ENCODE measurements around the gene ANKLE1. TPM values are rescaled to one million over a fixed set of nuclear protein-coding genes. Genes with fewer than 3 reads are reported as not detected.

ANKLE1 gene
- total and polyA plus RNA-seq, 4 experiments from 2014 or later, result 0.41 to 5.1 (median 1.8) TPM

DNA sequence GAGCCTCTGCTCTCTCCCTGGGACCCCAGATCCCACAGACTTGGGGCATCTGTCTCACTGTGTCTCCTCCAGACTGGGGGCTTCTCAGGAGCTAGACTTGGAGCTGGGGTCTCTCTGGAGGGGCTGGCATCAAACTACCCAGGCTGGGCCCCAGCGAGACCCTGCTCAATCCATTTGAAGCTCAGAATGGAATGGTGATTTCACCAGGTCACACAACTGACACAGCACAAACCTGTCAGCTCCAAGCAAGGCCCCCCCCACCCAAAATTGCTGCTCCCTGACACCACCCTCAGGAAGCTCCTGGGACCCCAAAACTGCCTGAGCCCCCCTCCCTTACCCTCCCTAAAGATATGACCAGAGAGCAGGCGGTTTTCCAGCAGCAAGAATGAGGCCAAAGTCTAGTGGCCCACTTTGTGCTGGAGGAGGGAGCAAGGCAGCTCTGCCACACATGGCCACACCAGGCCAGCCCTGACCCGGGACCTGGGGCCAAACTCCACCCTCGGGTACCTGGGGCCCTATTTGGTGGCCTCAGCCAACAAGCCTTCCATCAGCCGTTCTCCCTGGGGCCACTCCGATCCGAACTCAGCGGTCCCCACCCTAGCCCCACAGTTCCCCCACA is 38.4 kb upstream of the ANKLE1 start:
- no peaks in the 10 kb centered on the region for H3K27me3 Mint-ChIP-seq
- DNase-seq, result no peak
- ChIA-PET CTCF (ENCODE audit: partially characterized antibody) (no interaction called here), POLR2A (ENCODE audit: partially characterized antibody) (interaction anchor here (0.6 to 1.9 kb wide), 4 partner anchors 9 to 28 kb away, joined by 3 to 9 read pairs (median 4); partner anchors contain the start of genes BABAM1, OCEL1 and USE1)
- intact Hi-C loops (cut with micrococcal nuclease), result no loop called here
- Histone ChIP-seq H3K27ac (ENCODE audit: low read depth, low read length) (no peak overlapping the region), H3K36me3 (ENCODE audit: insufficient read depth, low read length) (no peaks in the 10 kb centered on the region), H3K27me3 (ENCODE audit: insufficient read depth, low read length) (no peaks in the 10 kb centered on the region), H3K4me1 (ENCODE audit: insufficient read depth, low read length) (peaks cover 11% of the 10 kb centered on the region), H3K4me3 (ENCODE audit: low read length in 2 of 2) (no peak overlapping the region), H3K9me3 (ENCODE audit: control insufficient read depth in 1 of 2, low read length in 2 of 2) (no peaks in the 10 kb centered on the region)
- peak overlapping the region in 4 of 8 donors; percentile 32 to 58 (median 50) for H3K4me3 Mint-ChIP-seq
- peaks cover 0 to 2% (median 0%) of the 10 kb centered on the region in 8 donors for H3K9me3 Mint-ChIP-seq
- H3K36me3 Mint-ChIP-seq, result no peaks in the 10 kb centered on the region
- peaks cover 0 to 4% (median 3%) of the 10 kb centered on the region in 4 donors for H3K4me1 Mint-ChIP-seq
- peak overlapping the region in 4 of 7 donors; percentile 18 to 63 (median 38) for H3K27ac Mint-ChIP-seq

DNA sequence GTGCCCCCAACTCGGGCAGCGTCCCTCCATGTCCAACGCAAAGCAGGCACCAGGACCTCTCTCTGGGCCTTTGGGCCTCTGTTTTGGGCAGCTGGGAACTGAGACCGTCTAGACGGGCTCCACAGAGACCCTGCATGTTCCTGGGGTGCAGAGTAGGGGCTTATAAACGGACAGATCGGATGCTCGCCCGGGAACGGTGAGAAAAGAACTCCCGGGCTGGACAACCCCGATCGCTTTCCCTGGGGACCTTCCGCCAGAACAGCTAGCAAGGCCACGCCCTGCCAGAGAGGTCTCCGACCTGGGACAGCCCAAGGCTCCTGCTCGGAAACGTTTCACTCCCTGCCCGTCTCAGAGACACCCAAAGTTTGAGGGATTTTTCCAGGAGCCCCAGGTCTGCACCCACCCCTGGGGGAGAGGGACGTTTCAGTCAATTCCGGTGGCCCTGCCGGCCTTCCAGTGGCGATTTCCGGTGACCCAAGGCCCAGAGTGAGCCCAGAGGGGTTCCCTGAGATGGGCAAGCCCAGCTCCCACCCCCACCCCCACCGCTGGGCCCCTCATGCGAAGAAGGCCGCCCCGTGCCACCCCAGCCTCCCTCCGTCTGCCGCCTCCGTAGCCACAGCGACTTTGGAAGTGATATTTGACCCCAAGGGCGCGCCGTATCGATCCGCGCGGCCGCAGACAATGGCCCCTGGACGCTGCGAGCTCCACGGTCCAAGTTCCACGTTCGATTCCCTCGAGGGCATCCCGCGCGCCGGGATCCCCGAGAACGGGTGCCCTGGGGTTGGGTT is 37.7 kb upstream of the ANKLE1 start:
- Mint-ChIP-seq H3K27me3 (no peaks in the 10 kb centered on the region), H3K4me3 (peak overlapping the region; percentile 41 to 67 (median 55)), H3K27ac (peak overlapping the region in 2 of 7 donors; percentile 29 to 63), H3K9me3 (peaks cover 0 to 2% (median 0%) of the 10 kb centered on the region in 8 donors), H3K36me3 (no peaks in the 10 kb centered on the region), H3K4me1 (peaks cover 0 to 4% (median 3%) of the 10 kb centered on the region in 4 donors)
- no peaks in the 10 kb centered on the region for H3K27me3 ChIP-seq (ENCODE audit: insufficient read depth, low read length)
- H3K4me3 ChIP-seq (ENCODE audit: low read length in 2 of 2), result no peak overlapping the region
- ChIA-PET CTCF (ENCODE audit: partially characterized antibody) (no interaction called here), POLR2A (ENCODE audit: partially characterized antibody) (interaction anchor here (1.4 to 3.3 kb wide), 5 partner anchors 9 to 29 kb away, joined by 4 to 19 read pairs (median 5); partner anchors contain the start of genes BABAM1, OCEL1 and USE1)
- peaks cover 11% of the 10 kb centered on the region for H3K4me1 ChIP-seq (ENCODE audit: insufficient read depth, low read length)
- H3K36me3 ChIP-seq (ENCODE audit: insufficient read depth, low read length), result no peaks in the 10 kb centered on the region
- DNase-seq, result no peak
- no peak overlapping the region for H3K27ac ChIP-seq (ENCODE audit: low read depth, low read length)
- intact Hi-C loops (cut with micrococcal nuclease), result no loop called here
- no peaks in the 10 kb centered on the region for H3K9me3 ChIP-seq (ENCODE audit: control insufficient read depth in 1 of 2, low read length in 2 of 2)

DNA sequence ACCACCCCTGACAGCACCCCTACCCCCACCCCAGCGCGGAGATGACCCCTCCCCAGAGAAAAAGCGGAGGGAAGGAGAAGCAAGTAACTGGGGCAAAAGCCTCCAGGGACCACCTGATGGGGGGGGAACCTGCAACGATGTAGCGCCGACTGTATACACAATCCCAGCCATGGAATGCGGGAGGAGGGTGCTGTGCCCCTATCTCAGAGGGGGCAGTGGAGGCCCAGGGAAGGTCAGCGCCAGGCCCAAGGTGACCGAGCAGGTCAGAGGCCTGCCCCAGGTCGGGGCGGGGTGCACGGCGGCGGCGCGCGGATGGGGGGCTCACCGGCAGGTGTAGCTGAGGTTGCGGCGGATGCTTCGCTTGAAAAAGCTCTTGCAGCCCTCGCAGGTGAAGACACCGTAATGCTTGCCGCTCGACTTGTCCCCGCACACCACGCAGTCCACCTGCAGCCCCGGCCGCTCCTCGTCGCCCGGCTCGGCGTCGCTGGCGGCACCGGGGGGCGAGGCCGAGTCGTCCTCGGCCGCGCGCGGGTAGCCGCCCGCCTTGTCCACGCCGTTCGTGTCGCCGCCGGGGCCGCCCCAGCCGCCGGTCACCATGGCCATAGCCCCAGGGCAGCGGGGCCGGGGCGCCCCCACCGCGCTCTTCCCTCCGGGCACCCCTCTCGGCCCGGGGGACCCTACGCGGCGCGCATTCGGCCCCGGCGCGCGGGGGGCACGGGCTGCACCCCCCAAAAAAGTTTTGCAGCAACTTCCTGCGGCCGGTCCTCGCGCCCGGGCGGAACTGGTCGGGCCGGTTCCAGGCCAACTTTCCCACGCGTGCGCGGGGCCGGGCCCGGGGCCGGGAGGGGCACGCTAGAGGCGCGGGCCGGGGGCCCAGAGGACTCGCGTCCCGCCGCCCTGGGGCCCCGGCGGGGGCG is 36.8 kb upstream of the ANKLE1 start:
- POLR2A ChIA-PET (ENCODE audit: partially characterized antibody), result interaction anchor here (1.4 to 3.3 kb wide), 4 partner anchors 10 to 29 kb away, joined by 4 to 19 read pairs (median 4); partner anchors contain the start of genes BABAM1, OCEL1 and USE1
- Mint-ChIP-seq H3K4me3 (peak overlapping the region; percentile 25 to 67 (median 54)), H3K36me3 (no peaks in the 10 kb centered on the region), H3K9me3 (peaks cover 0 to 2% (median 0%) of the 10 kb centered on the region in 8 donors), H3K27ac (no peak overlapping the region), H3K4me1 (peaks cover 0 to 4% (median 3%) of the 10 kb centered on the region in 4 donors), H3K27me3 (no peaks in the 10 kb centered on the region)
- Histone ChIP-seq H3K9me3 (ENCODE audit: control insufficient read depth in 1 of 2, low read length in 2 of 2) (no peaks in the 10 kb centered on the region), H3K4me3 (ENCODE audit: low read length in 2 of 2) (no peak overlapping the region), H3K4me1 (ENCODE audit: insufficient read depth, low read length) (peaks cover 11% of the 10 kb centered on the region), H3K27me3 (ENCODE audit: insufficient read depth, low read length) (no peaks in the 10 kb centered on the region), H3K27ac (ENCODE audit: low read depth, low read length) (no peak overlapping the region), H3K36me3 (ENCODE audit: insufficient read depth, low read length) (no peaks in the 10 kb centered on the region)
- DNase-seq, result peak in 1 of 5 donors; percentile 19
- intact Hi-C loops (cut with micrococcal nuclease), result no loop called here
- CTCF ChIA-PET (ENCODE audit: partially characterized antibody), result no interaction called here

DNA sequence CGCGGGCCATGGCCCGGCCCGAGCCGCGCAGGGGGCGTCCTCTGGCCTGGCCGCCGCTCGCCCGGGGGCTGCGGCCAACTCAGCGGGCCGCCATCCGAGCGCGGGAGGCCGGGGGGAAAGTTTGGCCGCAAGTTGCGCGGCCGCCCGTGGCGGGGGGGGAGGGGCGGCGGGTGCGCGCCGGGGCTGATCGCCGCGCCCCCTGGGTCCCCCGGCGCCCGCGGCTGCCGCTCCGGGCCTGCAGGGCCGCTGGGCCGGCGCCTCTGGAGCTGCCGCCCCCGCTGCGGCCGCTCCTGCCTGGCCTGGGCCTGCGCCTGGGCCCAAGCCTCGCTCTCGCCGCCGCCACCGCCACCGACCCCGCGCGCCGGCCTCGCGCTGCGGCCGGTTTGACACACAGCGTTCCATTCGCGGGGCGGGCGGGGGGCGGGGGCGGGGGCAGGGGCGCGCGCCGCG is 36.1 kb upstream of the ANKLE1 start, which contains the start of gene NR2F6:
Gene NR2F6, minus strand, starts transcription at position 385 of the 450 bp plus-strand sequence. CDS start 699 bp downstream, outside the sequence.
- H3K27me3 Mint-ChIP-seq, result no peaks in the 10 kb centered on the region
- peaks cover 0 to 4% (median 3%) of the 10 kb centered on the region in 4 donors for H3K4me1 Mint-ChIP-seq
- H3K36me3 ChIP-seq (ENCODE audit: insufficient read depth, low read length), result no peaks in the 10 kb centered on the region
- ChIA-PET POLR2A (ENCODE audit: partially characterized antibody) (interaction anchor here (1.4 to 3.3 kb wide), 3 partner anchors 11 to 22 kb away, joined by 4 to 19 read pairs (median 4); partner anchors contain the start of genes BABAM1 and OCEL1), CTCF (ENCODE audit: partially characterized antibody) (no interaction called here)
- peak within 1 kb of the TSS in 5 of 7 donors; percentile 60 to 88 (median 79) for H3K27ac Mint-ChIP-seq
- H3K27me3 ChIP-seq (ENCODE audit: insufficient read depth, low read length), result no peaks in the 10 kb centered on the region
- H3K4me3 ChIP-seq (ENCODE audit: low read length in 2 of 2), result peak within 1 kb of the TSS in 1 of 2 donors; percentile 64
- H3K27ac ChIP-seq (ENCODE audit: low read depth, low read length), result peak within 1 kb of the TSS; percentile 42
- peak within 1 kb of the TSS; percentile 83 to 97 (median 86) for H3K4me3 Mint-ChIP-seq
- H3K9me3 ChIP-seq (ENCODE audit: control insufficient read depth in 1 of 2, low read length in 2 of 2), result no peaks in the 10 kb centered on the region
- intact Hi-C loops (cut with micrococcal nuclease), result no loop called here
- peaks cover 0 to 2% (median 0%) of the 10 kb centered on the region in 8 donors for H3K9me3 Mint-ChIP-seq
- H3K4me1 ChIP-seq (ENCODE audit: insufficient read depth, low read length), result peaks cover 11% of the 10 kb centered on the region
- no peaks in the 10 kb centered on the region for H3K36me3 Mint-ChIP-seq
- DNase-seq, result no peak

DNA sequence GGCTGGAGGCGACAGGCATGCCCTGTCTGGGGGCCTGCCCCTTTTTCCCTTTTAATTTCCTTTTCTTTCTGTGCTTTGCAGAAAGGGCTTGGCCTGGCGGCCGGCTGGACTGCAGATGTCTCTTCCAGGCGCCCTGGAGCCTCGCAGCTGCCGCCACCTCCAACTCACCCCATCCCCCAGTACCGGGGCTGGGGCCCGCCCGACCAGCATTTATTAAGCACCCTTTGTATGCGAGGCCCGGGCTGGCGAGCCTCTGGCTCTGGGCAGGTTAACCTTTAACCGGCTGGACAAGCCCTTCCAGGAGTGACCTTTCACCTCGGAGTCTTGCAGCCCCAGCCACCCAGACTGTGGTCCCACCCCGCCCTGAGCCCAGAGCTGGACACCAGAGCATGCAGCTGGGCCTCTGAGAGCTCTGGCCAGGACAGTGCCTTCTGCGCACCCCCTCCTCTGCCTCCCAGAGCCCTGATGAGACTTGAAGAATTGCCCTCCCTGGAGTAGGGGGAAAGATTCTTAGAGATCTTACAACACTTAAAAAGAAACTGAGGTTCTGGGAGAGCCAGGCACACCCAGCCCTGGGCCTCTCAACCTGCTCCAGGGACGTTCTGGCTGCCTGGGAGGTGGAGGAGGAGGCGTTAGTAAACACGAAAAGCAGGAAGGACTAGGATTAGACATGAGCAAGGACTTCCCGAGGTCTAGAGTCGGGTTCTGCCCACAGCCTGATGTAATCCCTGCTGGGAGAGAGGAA is 34.8 kb upstream of the ANKLE1 start:
- Histone ChIP-seq H3K4me3 (ENCODE audit: low read length in 2 of 2) (peak overlapping the region in 1 of 2 donors; percentile 64), H3K9me3 (ENCODE audit: control insufficient read depth in 1 of 2, low read length in 2 of 2) (no peaks in the 10 kb centered on the region), H3K27ac (ENCODE audit: low read depth, low read length) (no peak overlapping the region), H3K4me1 (ENCODE audit: insufficient read depth, low read length) (peaks cover 11% of the 10 kb centered on the region), H3K27me3 (ENCODE audit: insufficient read depth, low read length) (no peaks in the 10 kb centered on the region), H3K36me3 (ENCODE audit: insufficient read depth, low read length) (no peaks in the 10 kb centered on the region)
- intact Hi-C loops (cut with micrococcal nuclease), result loop anchor here (1.0 kb wide), 1 partner anchor 21 kb away; the partner anchor contains the start of gene OCEL1
- no peak for DNase-seq
- Mint-ChIP-seq H3K27me3 (no peaks in the 10 kb centered on the region), H3K4me1 (peaks cover 0 to 4% (median 3%) of the 10 kb centered on the region in 4 donors), H3K4me3 (peak overlapping the region; percentile 56 to 97 (median 78)), H3K27ac (peak overlapping the region in 3 of 7 donors; percentile 67 to 88 (median 84)), H3K36me3 (no peaks in the 10 kb centered on the region), H3K9me3 (no peaks in the 10 kb centered on the region)
- ChIA-PET POLR2A (ENCODE audit: partially characterized antibody) (interaction anchor here (3.3 kb wide), 1 partner anchor 12 kb away, joined by 19 read pairs; no protein-coding TSS in a partner anchor), CTCF (ENCODE audit: partially characterized antibody) (no interaction called here)
